Activated CD4-positive, alpha-beta T cell treated with anti-CD3 and anti-CD28 coated beads for 1 hour (primary cell): ENCODE results near the gene GMDS.

ENCODE experiments used
- DNase-seq: peaks from one replicate; pipeline ENCODE4 v3.0.0-alpha.2; 2020

Gene GMDS

DNA sequence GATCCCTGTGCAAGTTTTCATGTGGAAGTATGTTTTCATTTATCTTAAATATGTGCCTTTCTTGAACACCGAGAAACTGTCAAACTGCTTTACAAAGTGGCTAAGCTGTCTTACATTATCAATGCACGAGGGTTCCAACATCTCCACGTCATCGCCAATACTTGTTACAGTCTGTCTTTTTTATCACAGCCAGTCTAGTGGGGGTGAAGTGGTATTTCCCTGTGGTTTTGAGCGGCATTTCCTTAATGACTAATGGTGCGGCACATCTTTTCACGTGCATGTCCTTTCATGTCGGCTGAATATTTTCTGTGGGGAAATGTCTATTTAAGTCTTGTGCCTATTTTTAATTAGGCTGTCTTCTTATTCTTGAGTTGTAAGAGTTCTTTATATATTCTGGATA is 355.3 kb downstream of the GMDS start:
- DNase-seq, result no peak

- DNase-seq, result no peak
These were observed 359.8 kb downstream of the GMDS start for GRCh38 chr6:1885576-1886011.

DNA sequence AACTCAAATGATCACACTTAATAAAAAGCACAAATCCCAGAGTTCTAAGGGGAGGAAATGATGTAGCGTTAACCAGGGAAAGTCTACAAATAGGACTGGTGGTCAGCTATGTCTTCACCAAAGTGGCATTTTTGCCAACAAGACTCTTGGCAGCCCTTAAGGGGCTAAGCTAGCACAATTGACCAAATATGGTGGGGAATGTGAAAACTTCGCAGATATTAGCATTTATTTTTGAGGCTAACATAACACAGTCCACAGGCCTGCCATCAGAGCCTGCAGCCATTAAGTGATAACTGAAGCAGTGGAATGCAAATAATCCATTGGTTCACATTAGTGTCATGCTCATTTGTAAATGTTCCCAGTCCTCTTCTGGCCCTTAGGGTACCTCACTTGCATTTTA is 361.1 kb downstream of the GMDS start:
- DNase-seq, result no peak

DNA sequence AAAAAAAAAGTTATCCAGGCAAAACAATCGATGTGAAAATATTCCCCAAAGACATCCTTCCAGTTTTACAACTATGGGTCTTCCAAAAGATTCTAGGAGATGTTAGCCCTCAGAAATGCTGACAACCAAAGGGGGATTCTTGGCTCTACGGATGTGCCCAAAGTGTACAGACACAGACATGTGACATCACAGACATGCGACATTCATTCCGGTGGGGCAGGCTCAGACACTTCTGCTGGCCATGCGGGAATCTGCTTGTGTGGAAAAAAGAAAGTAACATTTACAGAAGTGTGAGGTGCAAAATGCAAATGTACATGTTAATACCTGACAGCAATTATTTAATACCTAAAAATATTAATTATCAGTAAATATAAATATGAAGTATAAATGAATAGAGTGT is 367.1 kb downstream of the GMDS start:
- no peak for DNase-seq

DNA sequence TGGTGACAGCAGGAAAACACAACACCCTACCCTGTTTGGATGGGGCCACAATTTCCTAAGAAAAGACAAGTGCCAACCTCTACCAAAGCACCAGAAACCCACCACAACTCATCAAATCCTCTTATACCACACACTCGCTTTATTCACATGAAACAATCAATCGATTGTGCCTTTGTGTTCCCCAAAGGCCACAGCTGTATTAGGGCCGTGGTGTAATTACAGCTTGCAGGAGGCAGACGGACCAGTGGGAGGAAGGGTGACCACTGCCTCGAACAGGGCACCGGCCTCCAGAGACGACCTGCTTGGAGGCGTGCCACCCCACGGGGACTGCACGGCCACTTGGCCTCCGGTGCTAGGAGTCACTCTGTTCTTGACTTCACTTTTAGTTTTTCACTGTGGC is 371.6 kb downstream of the GMDS start:
- no peak for DNase-seq

- DNase-seq, result no peak
These were observed 372.7 kb downstream of the GMDS start for GRCh38 chr6:1872649-1873131.

GRCh38 chr6:1871724-1872315 is 373.6 kb downstream of the GMDS start:
- no peak for DNase-seq

- DNase-seq, result no peak
These were observed 374.5 kb downstream of the GMDS start for GRCh38 chr6:1870932-1871331.

DNA sequence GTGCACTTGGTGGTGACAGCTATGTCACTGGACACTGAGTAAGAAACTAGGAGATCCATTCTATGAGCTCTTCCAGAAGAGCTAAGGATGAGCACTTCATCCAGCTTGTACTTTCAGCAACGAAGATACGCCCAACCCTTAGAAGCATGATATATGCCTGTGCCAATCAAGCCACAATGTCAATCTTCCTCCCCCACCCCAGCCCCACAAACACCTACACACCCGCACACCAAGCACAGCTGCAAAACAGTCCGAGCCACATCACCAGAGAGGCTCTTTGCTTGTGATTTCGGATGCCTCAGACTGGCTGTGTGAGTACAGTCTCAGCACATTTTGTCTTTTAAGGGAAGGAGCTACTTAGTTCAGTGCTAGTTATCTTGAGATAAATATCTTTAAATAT is 375.2 kb downstream of the GMDS start:
- DNase-seq, result no peak

DNA sequence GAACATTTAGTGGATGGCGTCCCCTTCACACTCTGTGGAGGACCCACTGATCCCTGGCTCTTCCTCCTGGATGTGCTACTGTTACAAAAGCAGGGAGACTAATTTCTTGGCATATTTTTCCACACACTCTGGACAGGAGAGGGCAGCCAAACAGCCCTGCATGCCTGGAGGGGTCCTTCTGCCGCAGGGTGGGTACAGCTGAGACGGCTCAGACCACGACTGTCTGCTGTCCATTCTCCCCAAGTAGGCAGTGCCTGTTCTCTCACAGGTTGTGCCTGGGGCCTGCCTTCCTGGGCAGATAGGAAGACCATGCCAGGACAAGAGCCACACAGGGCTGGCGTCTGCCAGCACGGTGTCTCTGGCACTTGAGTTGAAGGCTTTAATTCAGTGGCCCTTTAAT is 375.6 kb downstream of the GMDS start:
- no peak for DNase-seq

GRCh38 chr6:1869308-1869707 is 376.1 kb downstream of the GMDS start:
- no peak for DNase-seq

GRCh38 chr6:1868561-1869261 is 376.7 kb downstream of the GMDS start:
- DNase-seq, result no peak

DNA sequence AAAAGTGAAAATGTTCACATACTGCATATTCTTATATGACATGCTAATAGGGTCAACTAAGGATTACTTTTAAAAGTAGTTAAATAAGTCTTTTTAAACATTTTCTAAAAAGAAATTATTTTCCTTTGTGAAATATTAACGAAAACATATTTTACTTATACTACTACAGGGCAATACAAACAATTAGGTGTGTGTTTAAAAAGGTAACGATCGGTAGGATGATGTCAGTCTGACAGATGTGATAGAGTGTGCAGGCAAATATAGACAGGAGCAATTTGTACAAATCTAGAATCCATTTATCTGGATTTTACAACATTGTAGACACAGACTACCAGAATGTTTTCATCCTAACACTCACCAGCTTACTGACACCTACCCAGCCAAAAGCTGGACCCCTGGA is 378.2 kb downstream of the GMDS start:
- no peak for DNase-seq

GRCh38 chr6:1865585-1865984 is 379.8 kb downstream of the GMDS start:
- no peak for DNase-seq

GRCh38 chr6:1864496-1864895 is 380.9 kb downstream of the GMDS start:
- no peak for DNase-seq

GRCh38 chr6:1862411-1862810 is 383.0 kb downstream of the GMDS start:
- DNase-seq, result no peak

GRCh38 chr6:1860756-1861348 is 384.6 kb downstream of the GMDS start:
- no peak for DNase-seq

DNA sequence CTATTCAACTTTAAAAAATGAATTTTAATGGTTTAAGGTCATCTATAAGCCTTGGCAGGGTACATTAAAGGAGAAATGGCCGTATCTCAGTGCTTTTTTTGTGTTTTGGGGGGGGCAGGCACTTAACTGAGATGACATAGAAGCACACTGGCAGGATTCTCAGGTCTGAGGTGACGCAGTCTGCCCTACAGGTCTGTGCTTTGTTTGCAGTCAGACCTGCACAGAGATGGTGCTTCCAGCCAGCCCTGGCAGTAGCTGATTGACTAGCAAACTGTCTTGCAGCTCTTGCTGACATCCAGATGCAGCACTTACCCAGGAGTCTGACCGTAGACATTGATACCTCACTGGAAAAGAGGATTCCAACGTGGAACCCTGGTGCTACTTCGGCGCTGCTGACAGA is 386.5 kb downstream of the GMDS start:
- DNase-seq, result no peak

DNA sequence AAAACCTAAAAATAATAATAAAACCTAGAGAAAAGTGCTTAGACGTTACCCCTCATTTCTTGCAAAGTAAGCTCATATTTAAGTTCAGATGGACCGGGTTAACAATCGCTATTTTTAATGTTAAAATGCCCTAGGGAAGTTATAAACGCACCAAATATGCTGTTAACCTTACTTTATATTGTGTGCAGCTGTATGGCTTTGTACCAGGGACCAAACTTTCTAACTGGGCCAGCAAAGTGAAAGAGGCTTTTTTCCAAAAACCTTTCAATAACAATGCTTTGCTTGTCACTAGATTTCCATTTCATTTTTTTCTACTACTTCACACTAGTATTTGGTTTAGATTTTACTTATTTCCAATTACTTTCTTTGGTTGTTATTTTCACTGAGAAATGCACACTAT is 387.2 kb downstream of the GMDS start:
- DNase-seq, result no peak

DNA sequence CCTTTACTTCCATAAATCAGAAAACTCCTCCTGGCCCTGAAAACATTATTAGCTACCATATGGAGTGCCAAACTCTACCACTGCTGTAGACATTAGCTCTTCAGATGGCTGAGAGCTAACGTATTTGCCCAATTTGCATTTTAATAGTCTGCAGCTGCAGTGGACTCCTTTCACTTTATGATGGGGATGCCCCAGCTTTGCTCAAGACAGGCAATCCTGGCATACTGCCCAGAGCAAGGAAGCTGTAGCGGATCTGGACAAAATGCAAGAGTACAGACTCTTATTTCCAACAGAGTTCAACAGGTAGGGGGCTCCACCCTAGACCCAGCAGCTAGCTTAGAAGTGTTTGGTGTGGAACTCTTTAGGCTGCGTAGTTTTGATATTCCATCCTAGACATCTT is 389.0 kb downstream of the GMDS start:
- no peak for DNase-seq

GRCh38 chr6:1855890-1856289 is 389.5 kb downstream of the GMDS start:
- no peak for DNase-seq

GRCh38 chr6:1854296-1854695 is 391.1 kb downstream of the GMDS start:
- no peak for DNase-seq

- no peak for DNase-seq
These were observed 391.6 kb downstream of the GMDS start for GRCh38 chr6:1853761-1854160.

DNA sequence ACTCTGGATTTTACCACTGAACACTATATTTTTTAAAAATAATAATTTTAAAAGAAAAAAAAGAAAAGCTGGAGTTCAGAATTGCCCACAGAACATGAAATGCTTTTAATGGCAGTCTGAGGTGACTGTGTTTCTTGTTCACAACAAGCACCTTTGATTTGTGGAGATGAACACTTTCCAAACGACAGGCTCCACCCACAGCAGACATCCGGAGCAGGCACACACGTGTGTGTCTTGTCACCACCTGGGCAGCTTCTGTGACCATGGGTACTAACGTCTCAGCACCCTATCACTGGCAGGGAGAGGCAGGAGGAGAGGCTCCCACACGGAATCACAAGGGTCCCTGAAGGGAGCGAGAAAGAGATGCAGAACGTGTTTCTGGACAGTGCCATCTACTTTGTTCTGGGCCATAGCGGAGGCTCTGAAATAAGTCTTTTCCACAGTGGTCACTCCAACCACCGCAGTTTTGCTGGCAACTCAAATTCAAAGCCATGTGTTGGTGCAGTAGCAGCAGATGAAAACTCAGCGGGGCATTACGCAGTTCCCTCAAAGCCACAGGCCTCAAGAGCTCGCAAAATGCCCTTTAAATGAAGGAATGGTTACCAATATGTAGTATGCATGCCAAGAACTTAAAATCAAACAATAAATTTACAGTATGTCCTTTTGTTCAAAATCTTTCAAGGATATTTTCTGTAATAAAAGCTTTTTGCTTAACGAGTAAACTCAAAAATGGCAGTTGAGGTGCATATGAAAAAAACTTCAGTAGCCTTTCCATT is 393.5 kb downstream of the GMDS start:
- no peak for DNase-seq
